Astrocyte (in vitro differentiated cells and primary cell): ENCODE measurements around the gene DCUN1D5. TPM values are rescaled to one million over a fixed set of nuclear protein-coding genes. Genes with fewer than 3 reads are reported as not detected.

Experiments used
- DNase-seq: peaks from one replicate; pipeline ENCODE4 v3.0.0-alpha.2; 2010; ENCODE audit warnings: low read depth
- FAIRE-seq: peaks from 2 replicates; lab custom pipeline; 2011; peaks lifted over from hg19 to GRCh38; lab: Jason Lieb, UNC
- H2AFZ ChIP-seq: 2 replicates; pipeline ENCODE4 v1.6.0; 2012; ENCODE audit warnings: low read depth, low read length, inconsistent platforms
- H3K27ac ChIP-seq: 2 replicates; pipeline ENCODE4 v1.5.1; 2011; ENCODE audit warnings: low read depth, low read length, inconsistent platforms
- H3K27me3 ChIP-seq: 2 replicates; pipeline ENCODE4 v1.6.0; 2011; ENCODE audit warnings: low read length, inconsistent platforms; ENCODE audit not compliant: insufficient read depth
- H3K36me3 ChIP-seq: 2 replicates; pipeline ENCODE4 v1.5.1; 2011; ENCODE audit warnings: low read length, inconsistent platforms; ENCODE audit not compliant: insufficient read depth
- H3K4me1 ChIP-seq: 2 replicates; pipeline ENCODE4 v1.5.1; 2011; ENCODE audit warnings: low read length, inconsistent platforms; ENCODE audit not compliant: insufficient read depth
- H3K4me2 ChIP-seq: 2 replicates; pipeline ENCODE4 v1.6.0; 2012; ENCODE audit warnings: low read length, inconsistent platforms
- H3K4me3 ChIP-seq: 2 replicates; pipeline ENCODE4 v1.5.1; 2011; ENCODE audit warnings: low read depth, mild to moderate bottlenecking, low read length, inconsistent platforms; ENCODE audit not compliant: insufficient read depth
- H3K79me2 ChIP-seq: 2 replicates; pipeline ENCODE4 v1.6.0; 2012; ENCODE audit warnings: mild to moderate bottlenecking, low read length, inconsistent platforms; ENCODE audit not compliant: insufficient read depth
- H3K9ac ChIP-seq: 2 replicates; pipeline ENCODE4 v1.6.0; 2012; ENCODE audit warnings: mild to moderate bottlenecking, low read length, inconsistent platforms
- H3K9me3 ChIP-seq: 2 replicates; pipeline ENCODE4 v1.5.1; 2012; ENCODE audit warnings: low read depth, mild to moderate bottlenecking, low read length, inconsistent platforms; ENCODE audit not compliant: insufficient read depth
- H4K20me1 ChIP-seq: 2 replicates; pipeline ENCODE4 v1.6.0; 2012; ENCODE audit warnings: low read length, inconsistent platforms; ENCODE audit not compliant: insufficient read depth
- H3K27ac Mint-ChIP-seq: one replicate; pipeline ENCODE4 v1.8.0; 2021; ENCODE audit warnings: mild to moderate bottlenecking, mixed read lengths; ENCODE audit not compliant: unreplicated experiment
- H3K27me3 Mint-ChIP-seq: one replicate; pipeline ENCODE4 v1.8.0; 2021; ENCODE audit warnings: low read depth, mixed read lengths; ENCODE audit not compliant: unreplicated experiment
- H3K36me3 Mint-ChIP-seq: one replicate; pipeline ENCODE4 v1.8.0; 2021; ENCODE audit warnings: low read depth, mixed read lengths; ENCODE audit not compliant: unreplicated experiment
- H3K4me1 Mint-ChIP-seq: one replicate; pipeline ENCODE4 v1.8.0; 2021; ENCODE audit warnings: low read depth, mixed read lengths; ENCODE audit not compliant: unreplicated experiment
- H3K4me3 Mint-ChIP-seq: one replicate; pipeline ENCODE4 v1.8.0; 2021; ENCODE audit warnings: mild to moderate bottlenecking, moderate library complexity, mixed read lengths; ENCODE audit not compliant: unreplicated experiment
- H3K9me3 Mint-ChIP-seq: one replicate; pipeline ENCODE4 v1.8.0; 2021; ENCODE audit warnings: mild to moderate bottlenecking, mixed read lengths; ENCODE audit not compliant: unreplicated experiment
- CTCF ChIP-seq: IDR thresholded peaks from 2 replicates; pipeline ENCODE4 v1.5.1; 2011; ENCODE audit warnings: low read depth, mild to moderate bottlenecking, inconsistent platforms, low read length, moderate library complexity; ENCODE audit not compliant: insufficient read depth
- EZH2 ChIP-seq: IDR thresholded peaks from 2 replicates; pipeline ENCODE4 v1.6.1; 2012; ENCODE audit warnings: mild to moderate bottlenecking, low read length, inconsistent platforms; ENCODE audit not compliant: insufficient read depth
- total RNA-seq: library from RNA; stranded (reverse); gene quantifications from 2 replicates; pipeline ENCODE4 v1.2.1, GENCODE V29; 2021

DCUN1D5 gene
- total RNA-seq, 1 donor from 2014 or later = 67.7 TPM

GRCh38 chr11:103085758-103086365 is 6.1 kb downstream of the DCUN1D5 start:
- Histone ChIP-seq H2AFZ (no peak overlapping the region), H3K4me3 (no peak overlapping the region), H3K36me3 (peaks cover 18% of the 10 kb centered on the region), H4K20me1 (peaks cover 29% of the 10 kb centered on the region), H3K27me3 (no peaks in the 10 kb centered on the region), H3K4me1 (peaks cover 19% of the 10 kb centered on the region), H3K4me2 (no peak overlapping the region), H3K79me2 (peaks cover 84% of the 10 kb centered on the region), H3K27ac (peak overlapping the region; percentile 57), H3K9ac (peak overlapping the region; percentile 19), H3K9me3 (no peaks in the 10 kb centered on the region)
- DNase-seq (peak; percentile 69), FAIRE-seq (no peak)
- Mint-ChIP-seq H3K36me3 (no peaks in the 10 kb centered on the region), H3K27ac (peak overlapping the region; percentile 8), H3K9me3 (no peaks in the 10 kb centered on the region), H3K4me3 (no peak overlapping the region), H3K27me3 (no peaks in the 10 kb centered on the region), H3K4me1 (peaks cover 14% of the 10 kb centered on the region)
- TF ChIP-seq CTCF (no peak), EZH2 (no peak)

GRCh38 chr11:103079833-103080232 is 12.1 kb downstream of the DCUN1D5 start:
- no peaks in the 10 kb centered on the region for H3K9me3 Mint-ChIP-seq
- Histone ChIP-seq H3K4me2 (no peak overlapping the region), H3K9me3 (no peaks in the 10 kb centered on the region), H3K9ac (no peak overlapping the region), H3K4me1 (no peaks in the 10 kb centered on the region), H3K79me2 (peaks cover 56% of the 10 kb centered on the region), H3K4me3 (no peak overlapping the region), H3K27me3 (no peaks in the 10 kb centered on the region), H4K20me1 (peaks cover 16% of the 10 kb centered on the region), H3K36me3 (peaks cover 57% of the 10 kb centered on the region), H3K27ac (no peak overlapping the region), H2AFZ (no peak overlapping the region)
- peaks cover 2% of the 10 kb centered on the region for H3K36me3 Mint-ChIP-seq
- DNase-seq (no peak), FAIRE-seq (no peak)
- H3K27me3 Mint-ChIP-seq = no peaks in the 10 kb centered on the region
- H3K4me1 Mint-ChIP-seq = no peaks in the 10 kb centered on the region
- H3K27ac Mint-ChIP-seq = no peak overlapping the region
- no peak overlapping the region for H3K4me3 Mint-ChIP-seq
- TF ChIP-seq CTCF (no peak), EZH2 (no peak)

GRCh38 chr11:103078710-103079109 is 13.2 kb downstream of the DCUN1D5 start:
- no peak overlapping the region for H3K4me3 ChIP-seq
- no peak overlapping the region for H3K4me3 Mint-ChIP-seq
- peaks cover 56% of the 10 kb centered on the region for H3K36me3 ChIP-seq
- H3K36me3 Mint-ChIP-seq = peaks cover 2% of the 10 kb centered on the region
- no peaks in the 10 kb centered on the region for H3K4me1 ChIP-seq
- no peaks in the 10 kb centered on the region for H3K27me3 ChIP-seq
- H2AFZ ChIP-seq = no peak overlapping the region
- no peak overlapping the region for H3K4me2 ChIP-seq
- H3K27ac Mint-ChIP-seq = no peak overlapping the region
- no peaks in the 10 kb centered on the region for H3K9me3 ChIP-seq
- no peaks in the 10 kb centered on the region for H3K4me1 Mint-ChIP-seq
- no peak overlapping the region for H3K27ac ChIP-seq
- H3K79me2 ChIP-seq = peaks cover 45% of the 10 kb centered on the region
- no peaks in the 10 kb centered on the region for H3K9me3 Mint-ChIP-seq
- TF ChIP-seq EZH2 (no peak), CTCF (no peak)
- no peaks in the 10 kb centered on the region for H3K27me3 Mint-ChIP-seq
- H3K9ac ChIP-seq = no peak overlapping the region
- DNase-seq (no peak), FAIRE-seq (no peak)
- peaks cover 14% of the 10 kb centered on the region for H4K20me1 ChIP-seq
